ENCODE data around the gene DLG2. TPM values are rescaled to one million over a fixed set of nuclear protein-coding genes. Genes with fewer than 3 reads are reported as not detected.

DLG2 gene
- polyA plus RNA-seq, 3 donors = 0.24 to 0.39 TPM; not detected in 1

DNA sequence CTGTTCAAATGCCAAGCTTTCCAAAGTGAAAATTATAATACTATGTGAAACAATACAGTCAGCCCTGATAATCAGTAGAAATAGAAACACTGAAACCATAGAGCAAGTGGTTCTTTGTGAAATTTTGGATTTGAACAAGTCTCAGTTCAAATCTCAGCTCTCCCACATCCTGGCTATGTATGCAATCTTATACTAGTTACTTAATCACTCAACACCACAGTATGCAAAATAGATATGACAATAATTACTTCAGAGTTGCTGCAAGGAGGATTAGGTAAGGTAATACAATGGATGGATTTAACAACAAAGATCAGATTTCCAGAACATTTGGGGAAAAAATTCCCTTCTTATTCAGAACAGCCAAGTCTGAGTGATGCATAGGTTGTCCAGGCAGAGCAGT is 1489.2 kb downstream of the DLG2 start:
- DNase-seq = no peak
- Mint-ChIP-seq H3K36me3 (no peaks in the 10 kb centered on the region), H3K4me1 (no peaks in the 10 kb centered on the region), H3K4me3 (no peak overlapping the region), H3K27me3 (ENCODE audit: low read depth in 3 of 3) (no peaks in the 10 kb centered on the region), H3K9me3 (peaks cover 0 to 5% (median 0%) of the 10 kb centered on the region in 7 donors), H3K27ac (no peak overlapping the region)
- Histone ChIP-seq H3K36me3 (replicated peaks in 1 of 2; ENCODE audit: control insufficient read depth in 1 of 2, insufficient read depth in 2 of 2, low read length in 2 of 2) (no peaks in the 10 kb centered on the region), H3K27me3 (ENCODE audit: control insufficient read depth in 2 of 2, insufficient read depth in 2 of 2, low read length in 2 of 2) (no peaks in the 10 kb centered on the region), H3K4me2 (replicated peaks; ENCODE audit: extremely low read depth, low read length, poor library complexity, severe bottlenecking) (no peak overlapping the region), H3K27ac (ENCODE audit: low read depth in 1 of 2, low read length in 2 of 2) (no peak overlapping the region), H3K9ac (ENCODE audit: insufficient read depth, low read length, poor library complexity, severe bottlenecking) (no peak overlapping the region), H3K9me3 (replicated peaks in 1 of 2; ENCODE audit: control insufficient read depth in 1 of 2, insufficient read depth in 1 of 2, low read length in 2 of 2) (no peaks in the 10 kb centered on the region), H3K4me3 (replicated peaks in 1 of 3; ENCODE audit: low read depth in 2 of 3, low read length in 3 of 3) (no peak overlapping the region), H2AFZ (ENCODE audit: insufficient read depth, low read depth, low read length, poor library complexity, severe bottlenecking) (no peak overlapping the region), H4K20me1 (ENCODE audit: insufficient read depth, low read length) (no peaks in the 10 kb centered on the region), H3K79me2 (ENCODE audit: insufficient read depth, low read length) (no peaks in the 10 kb centered on the region), H3K4me1 (ENCODE audit: control insufficient read depth in 1 of 2, insufficient read depth in 2 of 2, low read length in 2 of 2) (no peaks in the 10 kb centered on the region)
- TF ChIP-seq CTCF (IDR thresholded peaks at IDR 0.05) = no peak
- intact Hi-C loops (cut with micrococcal nuclease) = no loop called here

GRCh38 chr11:84137505-84137904 is 1489.6 kb downstream of the DLG2 start:
- no peaks in the 10 kb centered on the region for H3K27me3 ChIP-seq (ENCODE audit: control insufficient read depth in 2 of 2, insufficient read depth in 2 of 2, low read length in 2 of 2)
- H3K4me3 ChIP-seq (replicated peaks in 1 of 3; ENCODE audit: low read depth in 2 of 3, low read length in 3 of 3) = no peak overlapping the region
- intact Hi-C loops (cut with micrococcal nuclease) = no loop called here
- H3K4me2 ChIP-seq (replicated peaks; ENCODE audit: extremely low read depth, low read length, poor library complexity, severe bottlenecking) = no peak overlapping the region
- no peaks in the 10 kb centered on the region for H4K20me1 ChIP-seq (ENCODE audit: insufficient read depth, low read length)
- H3K9me3 Mint-ChIP-seq = peaks cover 0 to 5% (median 0%) of the 10 kb centered on the region in 7 donors
- no peak for DNase-seq
- H3K9me3 ChIP-seq (replicated peaks in 1 of 2; ENCODE audit: control insufficient read depth in 1 of 2, insufficient read depth in 1 of 2, low read length in 2 of 2) = no peaks in the 10 kb centered on the region
- H2AFZ ChIP-seq (ENCODE audit: insufficient read depth, low read depth, low read length, poor library complexity, severe bottlenecking) = no peak overlapping the region
- H3K27ac Mint-ChIP-seq = no peak overlapping the region
- H3K9ac ChIP-seq (ENCODE audit: insufficient read depth, low read length, poor library complexity, severe bottlenecking) = no peak overlapping the region
- H3K4me1 ChIP-seq (ENCODE audit: control insufficient read depth in 1 of 2, insufficient read depth in 2 of 2, low read length in 2 of 2) = no peaks in the 10 kb centered on the region
- no peak for TF ChIP-seq CTCF (IDR thresholded peaks at IDR 0.05)
- H3K27ac ChIP-seq (ENCODE audit: low read depth in 1 of 2, low read length in 2 of 2) = no peak overlapping the region
- no peaks in the 10 kb centered on the region for H3K36me3 ChIP-seq (replicated peaks in 1 of 2; ENCODE audit: control insufficient read depth in 1 of 2, insufficient read depth in 2 of 2, low read length in 2 of 2)
- no peaks in the 10 kb centered on the region for H3K79me2 ChIP-seq (ENCODE audit: insufficient read depth, low read length)
- H3K27me3 Mint-ChIP-seq (ENCODE audit: low read depth in 3 of 3) = no peaks in the 10 kb centered on the region
- no peaks in the 10 kb centered on the region for H3K4me1 Mint-ChIP-seq
- H3K4me3 Mint-ChIP-seq = no peak overlapping the region
- no peaks in the 10 kb centered on the region for H3K36me3 Mint-ChIP-seq

Measured in CD14-positive monocyte (primary cell).